Erythroblast (primary cell): Measurements from ENCODE around the gene VSTM2A.

Source experiments
- GATA1 ChIP-seq: IDR thresholded peaks from 2 replicates; pipeline ENCODE4 v1.6.1; 2011; ENCODE audit warnings: low read depth, mild to moderate bottlenecking, control low read depth, low read length, moderate library complexity
- POLR2A ChIP-seq: IDR thresholded peaks from 2 replicates; pipeline ENCODE4 v1.6.1; 2011; ENCODE audit warnings: mild to moderate bottlenecking, low read length

DNA sequence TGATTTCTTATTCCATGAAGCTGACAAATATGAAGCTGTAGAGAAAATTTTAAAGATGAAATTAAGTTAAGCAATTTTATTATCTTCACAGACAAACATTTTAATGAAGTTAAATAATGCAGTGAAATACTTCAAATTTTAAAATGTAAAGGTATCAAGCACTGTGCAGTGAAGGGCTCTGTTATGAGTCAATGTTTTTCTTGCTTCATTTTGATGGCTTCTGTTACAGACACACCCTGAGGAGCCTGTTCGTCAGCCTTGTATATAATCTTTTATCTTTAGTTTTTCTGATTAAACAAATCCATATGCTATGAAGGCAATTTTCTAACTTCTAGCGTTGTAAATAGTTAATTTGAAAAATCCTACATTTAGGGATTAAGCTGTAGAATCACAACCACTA lies 18.5 kb downstream of the VSTM2A start:
- no peak for TF ChIP-seq POLR2A
- no peak for TF ChIP-seq GATA1
